ENCODE data around the gene KLC1. TPM values are rescaled to one million over a fixed set of nuclear protein-coding genes. Genes with fewer than 3 reads are reported as not detected.

Gene KLC1
- total RNA-seq, 2 donors from 2014 or later = 170 to 178 TPM

DNA sequence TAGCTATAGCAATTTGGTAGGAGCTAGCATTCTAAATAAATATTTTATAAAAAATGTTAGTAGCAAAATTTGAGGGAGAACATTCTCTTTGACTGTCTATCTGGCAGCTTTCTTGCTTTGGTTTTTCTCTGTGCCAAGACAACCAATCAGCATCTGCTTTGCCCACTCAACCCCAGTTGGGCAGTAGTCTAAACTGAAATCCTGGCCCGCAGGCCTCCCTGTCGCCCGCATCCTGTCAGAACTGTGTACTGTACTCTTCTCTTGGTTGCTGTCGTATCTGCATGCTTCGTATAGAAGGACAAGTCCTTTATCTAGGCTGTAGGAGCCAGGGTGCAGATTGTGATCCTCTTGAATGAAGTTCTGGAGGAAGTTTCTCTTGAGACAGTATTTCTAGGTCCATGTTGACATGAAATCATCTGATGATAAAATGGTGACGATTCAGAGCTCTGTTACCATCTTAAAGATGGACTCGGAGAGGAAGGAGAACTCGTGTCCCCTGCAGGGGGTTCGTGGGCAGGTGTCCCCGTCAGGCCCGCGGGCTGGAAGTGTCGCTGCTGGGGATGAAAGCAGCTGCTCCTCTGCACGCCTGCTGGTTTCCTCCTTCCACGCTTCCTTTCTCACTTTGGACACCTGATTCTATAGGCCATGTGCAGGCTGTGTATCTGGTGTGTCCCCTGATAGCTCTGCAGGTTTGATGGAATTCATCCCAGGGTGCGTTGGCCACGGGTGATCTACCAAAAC is 51.6 kb downstream of the KLC1 start:
- no peak overlapping the region for H3K4me3 ChIP-seq (ENCODE audit: low read length)
- DNase-seq = no peak
- H3K4me1 Mint-ChIP-seq = no peaks in the 10 kb centered on the region
- no peak overlapping the region for H3K27ac ChIP-seq (ENCODE audit: low read depth, low read length)
- H3K36me3 Mint-ChIP-seq (ENCODE audit: low read depth) = peaks cover 78% of the 10 kb centered on the region
- H3K4me1 ChIP-seq (ENCODE audit: control insufficient read depth, insufficient read depth, low read length) = no peaks in the 10 kb centered on the region
- H3K9me3 Mint-ChIP-seq = no peaks in the 10 kb centered on the region
- no peaks in the 10 kb centered on the region for H3K27me3 Mint-ChIP-seq (ENCODE audit: insufficient read depth)
- no peak overlapping the region for H3K9ac ChIP-seq (ENCODE audit: extremely low read depth, low read length, poor library complexity, severe bottlenecking)
- H3K27ac Mint-ChIP-seq = no peak overlapping the region
- peaks cover 88% of the 10 kb centered on the region for H3K36me3 ChIP-seq (ENCODE audit: control insufficient read depth, insufficient read depth, low read length)
- H3K4me3 Mint-ChIP-seq = no peak overlapping the region
- H3K27me3 ChIP-seq (ENCODE audit: control insufficient read depth, insufficient read depth, low read length, poor library complexity, severe bottlenecking) = no peaks in the 10 kb centered on the region
- no peak for TF ChIP-seq CTCF (conservative IDR thresholded peaks at IDR 0.05)
- no peaks in the 10 kb centered on the region for H3K9me3 ChIP-seq (ENCODE audit: control insufficient read depth, low read length)
- 96% methylated on average over 15 to 17 of the region's 17 CpGs for whole genome bisulfite sequencing, 2 experiments (ENCODE audit: insufficient coverage in 1 of 2, insufficient read length in 1 of 2)

GRCh38 chr14:103683139-103683538 is 54.1 kb downstream of the KLC1 start:
- Mint-ChIP-seq H3K27ac (no peak overlapping the region), H3K4me1 (no peaks in the 10 kb centered on the region), H3K36me3 (ENCODE audit: low read depth) (peaks cover 74% of the 10 kb centered on the region), H3K27me3 (ENCODE audit: insufficient read depth) (no peaks in the 10 kb centered on the region), H3K9me3 (no peaks in the 10 kb centered on the region), H3K4me3 (no peak overlapping the region)
- Histone ChIP-seq H3K36me3 (ENCODE audit: control insufficient read depth, insufficient read depth, low read length) (peaks cover 93% of the 10 kb centered on the region), H3K4me3 (ENCODE audit: low read length) (no peak overlapping the region), H3K27me3 (ENCODE audit: control insufficient read depth, insufficient read depth, low read length, poor library complexity, severe bottlenecking) (no peaks in the 10 kb centered on the region), H3K27ac (ENCODE audit: low read depth, low read length) (no peak overlapping the region), H3K9ac (ENCODE audit: extremely low read depth, low read length, poor library complexity, severe bottlenecking) (no peak overlapping the region), H3K9me3 (ENCODE audit: control insufficient read depth, low read length) (no peaks in the 10 kb centered on the region), H3K4me1 (ENCODE audit: control insufficient read depth, insufficient read depth, low read length) (no peaks in the 10 kb centered on the region)
- no peak for TF ChIP-seq CTCF (conservative IDR thresholded peaks at IDR 0.05)
- no peak for DNase-seq
- 89 to 97% methylated on average over 12 to 15 of the region's 15 CpGs for WGBS, 2 experiments (ENCODE audit: insufficient coverage in 1 of 2, insufficient read length in 1 of 2)

- H3K27ac ChIP-seq (ENCODE audit: low read depth, low read length) = peak overlapping the region; percentile 41
- 94 to 100% methylated on average over 6 of the region's 6 CpGs for WGBS, 2 experiments (ENCODE audit: insufficient coverage in 1 of 2, insufficient read length in 1 of 2)
- Mint-ChIP-seq H3K36me3 (ENCODE audit: low read depth) (peaks cover 72% of the 10 kb centered on the region), H3K27ac (no peak overlapping the region), H3K4me3 (no peak overlapping the region), H3K27me3 (ENCODE audit: insufficient read depth) (no peaks in the 10 kb centered on the region), H3K9me3 (no peaks in the 10 kb centered on the region), H3K4me1 (no peaks in the 10 kb centered on the region)
- H3K36me3 ChIP-seq (ENCODE audit: control insufficient read depth, insufficient read depth, low read length) = peaks cover 93% of the 10 kb centered on the region
- no peaks in the 10 kb centered on the region for H3K4me1 ChIP-seq (ENCODE audit: control insufficient read depth, insufficient read depth, low read length)
- H3K27me3 ChIP-seq (ENCODE audit: control insufficient read depth, insufficient read depth, low read length, poor library complexity, severe bottlenecking) = no peaks in the 10 kb centered on the region
- TF ChIP-seq CTCF (conservative IDR thresholded peaks at IDR 0.05) = no peak
- no peak for DNase-seq
- no peak overlapping the region for H3K9ac ChIP-seq (ENCODE audit: extremely low read depth, low read length, poor library complexity, severe bottlenecking)
- H3K9me3 ChIP-seq (ENCODE audit: control insufficient read depth, low read length) = no peaks in the 10 kb centered on the region
- H3K4me3 ChIP-seq (ENCODE audit: low read length) = no peak overlapping the region
Measured at GRCh38 chr14:103684471-103684870, 55.5 kb downstream of the KLC1 start.
